Left ventricle myocardium inferior (tissue), 1 donor: Measurements from ENCODE around the gene FAM193A. TPM values are rescaled to one million over a fixed set of nuclear protein-coding genes. Genes with fewer than 3 reads are reported as not detected.
"Not testable (repeated sequence)": the region's sequence is repeated elsewhere in the genome, so short reads cannot be mapped to it uniquely, and the experiment has no call there.

Source experiments
- DNase-seq: peaks from one replicate; pipeline ENCODE4 v3.0.0-alpha.2; 2020
- H3K27ac ChIP-seq: fragments of 200-600 bp; replicated peaks from 2 replicates; pipeline ENCODE4 v1.8.0; 2021
- H3K27me3 ChIP-seq: fragments of 200-600 bp; 2 replicates; pipeline ENCODE4 v1.8.0; 2021; ENCODE audit warnings: low read depth
- H3K36me3 ChIP-seq: fragments of 200-600 bp; 2 replicates; pipeline ENCODE4 v1.8.0; 2021
- H3K4me1 ChIP-seq: fragments of 200-600 bp; 2 replicates; pipeline ENCODE4 v1.8.0; 2021
- H3K4me3 ChIP-seq: fragments of 200-600 bp; 2 replicates; pipeline ENCODE4 v1.8.0; 2021; ENCODE audit warnings: mild to moderate bottlenecking, moderate library complexity
- H3K9me3 ChIP-seq: fragments of 200-600 bp; replicated peaks from 2 replicates; pipeline ENCODE4 v1.8.0; 2021
- CTCF ChIP-seq: fragments of 200-600 bp; IDR thresholded peaks from 2 replicates; pipeline ENCODE4 v1.8.0; 2021; ENCODE audit warnings: antibody characterized with exemption, mild to moderate bottlenecking, borderline replicate concordance
- intact Hi-C: fragments of 100-400 bp; cut with micrococcal nuclease; formaldehyde crosslinking; loops from one replicate; pipeline ENCODE4 v1.11.0; 2022
- total RNA-seq: library from RNA; stranded (reverse); fragmentation: NEBNext Ultra II Directional; extraction: Animal tissue kit (Norgen Biotek cat#: 25700); gene quantifications from one replicate; pipeline ENCODE4 v1.2.1, GENCODE V29; 2021
- donor health status: DM: no; HTN: yes; CAD: no; lungs with severe emphysema.

FAM193A gene
- total RNA-seq, 1 donor from 2014 or later = 16.0 TPM

GRCh38 chr4:2516635-2517034, 19.8 kb upstream of the FAM193A start:
- intact Hi-C loops = no loop called here
- H3K4me1 ChIP-seq = peaks cover 30% of the 10 kb centered on the region
- H3K36me3 ChIP-seq = peaks cover 36% of the 10 kb centered on the region

GRCh38 chr4:2526559-2526958, 9.9 kb upstream of the FAM193A start:
- DNase-seq = no peak
- Histone ChIP-seq H3K4me1 (no peaks in the 10 kb centered on the region), H3K36me3 (no peaks in the 10 kb centered on the region), H3K27me3 (no peaks in the 10 kb centered on the region), H3K27ac (no peak overlapping the region), H3K4me3 (no peak overlapping the region), H3K9me3 (no peaks in the 10 kb centered on the region)
- intact Hi-C loops = no loop called here
- TF ChIP-seq CTCF = no peak

More at GRCh38 chr4:2516635-2517034, 19.8 kb upstream of the FAM193A start:
- Histone ChIP-seq H3K4me3 (no peak overlapping the region), H3K9me3 (no peaks in the 10 kb centered on the region), H3K27ac (peak overlapping the region; percentile 83), H3K27me3 (no peaks in the 10 kb centered on the region)
- DNase-seq = no peak
- no peak for TF ChIP-seq CTCF

GRCh38 chr4:2534904-2535375, 1.5 kb upstream of the FAM193A start:
- H3K36me3 ChIP-seq = no peaks in the 10 kb centered on the region
- H3K9me3 ChIP-seq = no peaks in the 10 kb centered on the region
- H3K27ac ChIP-seq = peak overlapping the region; percentile 99
- no peaks in the 10 kb centered on the region for H3K27me3 ChIP-seq
- intact Hi-C loops = no loop called here
- TF ChIP-seq CTCF = no peak
- DNase-seq = no peak
- H3K4me1 ChIP-seq = peaks cover 42% of the 10 kb centered on the region
- peak overlapping the region; percentile 99 for H3K4me3 ChIP-seq

GRCh38 chr4:2535376-2536192, 863 bp upstream of the FAM193A start:
- Histone ChIP-seq H3K4me1 (peaks cover 42% of the 10 kb centered on the region), H3K4me3 (peak overlapping the region; percentile 99), H3K9me3 (no peaks in the 10 kb centered on the region), H3K36me3 (no peaks in the 10 kb centered on the region), H3K27ac (peak overlapping the region; percentile 99), H3K27me3 (no peaks in the 10 kb centered on the region)
- peak; percentile 28 for TF ChIP-seq CTCF
- peak; percentile 50 for DNase-seq
- intact Hi-C loops = no loop called here

- H3K27ac ChIP-seq = peak overlapping the region; percentile 99
- H3K4me3 ChIP-seq = peak overlapping the region; percentile 99
- H3K4me1 ChIP-seq = peaks cover 42% of the 10 kb centered on the region
- no peak for TF ChIP-seq CTCF
- peak; percentile 37 for DNase-seq
- H3K27me3 ChIP-seq = no peaks in the 10 kb centered on the region
- no peaks in the 10 kb centered on the region for H3K36me3 ChIP-seq
- H3K9me3 ChIP-seq = no peaks in the 10 kb centered on the region
- intact Hi-C loops = no loop called here
These were observed 774 bp downstream of the FAM193A start for GRCh38 chr4:2537011-2537830.

- H3K4me1 ChIP-seq = peaks cover 29% of the 10 kb centered on the region
- H3K27me3 ChIP-seq, H3K27ac ChIP-seq, intact Hi-C loops, H3K4me3 ChIP-seq, H3K9me3 ChIP-seq, H3K36me3 ChIP-seq, DNase-seq: not testable (repeated sequence)
These were observed 7.2 kb downstream of the FAM193A start for GRCh38 chr4:2543580-2544191.
